Breast epithelium (tissue), 3 donors: ENCODE data around the gene NUP160.

Experiments used
- POLR2A ChIP-seq: fragments of 450-650 bp; IDR thresholded peaks from one replicate; pipeline ENCODE4 v1.6.1; 2016; ENCODE audit warnings: antibody characterized with exemption, mild to moderate bottlenecking, moderate library complexity
- POLR2AphosphoS5 ChIP-seq, 3 donors: sonication (generic); formaldehyde crosslinking; IDR thresholded peaks; one replicate each; pipeline ENCODE4 v1.6.1; 2017; ENCODE audit warnings: antibody characterized with exemption in 3 of 3
- TF ChIP-seq, protein P1 (sequence below), 3 donors: fragments of 450-650 bp; IDR thresholded peaks; one replicate each; pipeline ENCODE4 v1.5.1; 2016 to 2017; ENCODE audit warnings: antibody characterized with exemption in 3 of 3, mild to moderate bottlenecking in 3 of 3, moderate library complexity in 3 of 3

DNA sequence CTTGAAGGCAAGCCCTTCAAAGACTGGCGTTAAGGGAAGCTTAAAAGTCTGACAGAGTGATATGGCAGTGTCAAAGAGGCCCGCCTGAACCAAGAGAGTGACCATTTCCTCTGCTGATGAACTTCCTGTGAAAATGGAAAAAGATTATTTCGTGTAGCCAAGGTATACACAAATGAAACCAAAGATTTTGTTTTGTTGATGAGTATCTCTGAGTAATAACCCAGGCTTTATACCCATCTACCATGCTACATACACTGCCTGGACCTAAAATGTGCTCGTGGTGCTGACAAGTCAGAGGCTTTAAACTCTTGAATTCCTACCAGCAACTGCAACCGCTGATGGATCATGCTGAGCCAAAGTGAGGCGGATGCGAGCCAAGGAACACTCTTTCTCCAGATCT is 60.0 kb downstream of the NUP160 start:
- TF ChIP-seq, protein P1, sequence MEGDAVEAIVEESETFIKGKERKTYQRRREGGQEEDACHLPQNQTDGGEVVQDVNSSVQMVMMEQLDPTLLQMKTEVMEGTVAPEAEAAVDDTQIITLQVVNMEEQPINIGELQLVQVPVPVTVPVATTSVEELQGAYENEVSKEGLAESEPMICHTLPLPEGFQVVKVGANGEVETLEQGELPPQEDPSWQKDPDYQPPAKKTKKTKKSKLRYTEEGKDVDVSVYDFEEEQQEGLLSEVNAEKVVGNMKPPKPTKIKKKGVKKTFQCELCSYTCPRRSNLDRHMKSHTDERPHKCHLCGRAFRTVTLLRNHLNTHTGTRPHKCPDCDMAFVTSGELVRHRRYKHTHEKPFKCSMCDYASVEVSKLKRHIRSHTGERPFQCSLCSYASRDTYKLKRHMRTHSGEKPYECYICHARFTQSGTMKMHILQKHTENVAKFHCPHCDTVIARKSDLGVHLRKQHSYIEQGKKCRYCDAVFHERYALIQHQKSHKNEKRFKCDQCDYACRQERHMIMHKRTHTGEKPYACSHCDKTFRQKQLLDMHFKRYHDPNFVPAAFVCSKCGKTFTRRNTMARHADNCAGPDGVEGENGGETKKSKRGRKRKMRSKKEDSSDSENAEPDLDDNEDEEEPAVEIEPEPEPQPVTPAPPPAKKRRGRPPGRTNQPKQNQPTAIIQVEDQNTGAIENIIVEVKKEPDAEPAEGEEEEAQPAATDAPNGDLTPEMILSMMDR (IDR thresholded peaks at IDR 0.05): no peak
- no peak for TF ChIP-seq POLR2A
- TF ChIP-seq POLR2AphosphoS5 (IDR thresholded peaks at IDR 0.05): no peak
